ENCODE measurements around the gene B3GAT3.
"Not testable (repeated sequence)": the region's sequence is repeated elsewhere in the genome, so short reads cannot be mapped to it uniquely, and the experiment has no call there.

B3GAT3 gene

DNA sequence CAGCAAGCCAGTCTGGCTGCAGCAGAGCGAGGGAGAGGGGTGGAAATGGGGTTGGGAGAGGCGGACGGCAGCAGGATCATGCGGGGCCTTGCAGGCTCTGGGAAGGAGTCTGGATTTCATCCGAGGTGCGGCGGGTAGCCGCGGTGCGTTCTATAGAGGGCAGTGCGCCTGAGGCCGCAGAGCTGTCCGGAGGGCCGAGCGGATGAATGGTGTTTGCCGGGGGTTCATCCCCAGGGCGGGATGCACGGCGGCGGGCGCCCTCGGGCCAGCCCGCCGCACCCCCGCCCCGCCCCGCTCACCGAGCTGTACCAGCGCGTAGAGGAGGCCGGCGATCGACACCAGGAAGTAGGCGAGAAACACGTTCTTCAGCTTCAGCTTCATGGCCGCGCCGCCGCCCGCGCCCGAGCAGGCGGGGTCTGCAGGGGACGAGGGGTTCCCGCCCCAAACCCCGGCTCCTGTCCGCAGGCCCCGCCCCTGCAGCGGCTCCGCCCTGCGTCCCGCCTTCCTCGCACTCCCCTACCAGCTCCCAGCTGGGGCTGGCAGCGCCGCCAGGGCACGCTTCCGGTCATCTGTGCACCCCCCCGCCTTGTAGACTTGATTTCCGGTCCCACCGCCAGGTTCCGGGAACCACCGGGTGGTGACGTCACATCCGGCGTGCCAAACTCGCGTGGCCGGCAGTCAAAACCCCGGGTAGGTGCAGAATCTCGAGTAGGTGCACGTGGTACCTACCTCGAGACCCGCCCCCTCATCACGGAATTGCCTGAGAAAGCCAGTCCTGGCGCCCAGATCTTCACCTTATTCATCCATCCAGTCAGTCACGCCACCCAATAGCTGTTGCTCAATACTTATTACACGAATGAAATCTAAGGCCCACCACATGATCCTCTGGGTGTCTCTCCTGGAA lies at the start of gene B3GAT3:
TSS of gene B3GAT3 (minus strand) at position 420 of the 904 bp plus-strand sequence. CDS start at position 381, 39 bp downstream.
- DNase-seq: peak; percentile 98

- DNase-seq: no peak
Measured at GRCh38 chr11:62671236-62671607, 49.4 kb upstream of the B3GAT3 start.

DNA sequence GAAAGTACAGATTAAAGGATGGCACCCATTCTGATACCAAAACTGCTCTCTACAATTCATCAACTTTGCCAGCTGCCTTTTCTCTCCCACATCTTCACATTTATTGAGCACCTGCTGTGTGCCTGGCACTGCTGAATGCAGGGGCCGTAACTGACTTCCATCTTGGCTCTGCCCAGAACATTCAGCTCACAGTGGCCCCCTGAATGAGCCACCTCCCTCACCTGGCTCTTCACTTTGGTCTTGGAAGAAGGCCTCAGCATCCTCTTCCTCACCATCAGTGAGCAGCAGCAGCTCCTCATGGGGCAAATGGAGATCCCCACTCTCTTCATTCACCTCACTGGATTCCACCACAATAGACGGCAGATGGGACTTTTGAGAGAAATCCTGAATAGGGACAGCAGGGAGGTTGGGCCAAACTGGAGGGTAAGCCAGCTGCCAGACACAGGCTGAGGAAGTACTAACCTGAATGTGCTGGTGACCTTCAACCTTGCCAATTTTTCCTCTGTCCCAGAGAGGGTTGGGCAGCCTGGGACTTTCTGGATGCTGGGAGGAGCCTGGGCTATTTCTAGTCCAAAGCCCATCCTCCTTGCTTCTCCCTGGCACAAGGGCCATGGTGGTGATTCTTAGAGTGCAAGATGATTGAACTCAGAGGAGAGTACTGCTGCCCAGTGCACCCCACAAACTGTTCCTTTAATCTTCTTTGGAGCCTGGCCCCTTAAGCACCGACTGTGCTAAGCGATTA lies 47.8 kb upstream of the B3GAT3 start:
- DNase-seq: peak; percentile 88

DNA sequence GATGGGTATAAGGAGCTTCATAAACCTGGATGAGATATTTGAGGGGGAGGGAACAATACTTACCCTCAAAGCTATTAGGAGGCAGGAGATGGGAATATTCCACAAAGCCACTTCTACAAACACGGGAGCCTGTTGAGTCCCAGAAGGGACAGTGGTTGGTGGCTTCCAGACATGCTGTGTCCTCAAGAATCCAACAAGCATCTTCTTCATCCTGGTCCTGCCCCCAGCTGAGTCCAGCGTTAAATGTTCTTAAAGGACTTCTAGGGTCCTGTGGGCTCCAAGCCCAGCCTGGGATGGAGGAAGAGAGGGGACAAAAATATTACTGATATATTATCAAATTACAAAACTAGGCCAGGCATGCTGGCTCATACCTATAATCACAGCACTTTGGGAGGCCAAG lies 45.7 kb upstream of the B3GAT3 start:
- DNase-seq: peak; percentile 25

DNA sequence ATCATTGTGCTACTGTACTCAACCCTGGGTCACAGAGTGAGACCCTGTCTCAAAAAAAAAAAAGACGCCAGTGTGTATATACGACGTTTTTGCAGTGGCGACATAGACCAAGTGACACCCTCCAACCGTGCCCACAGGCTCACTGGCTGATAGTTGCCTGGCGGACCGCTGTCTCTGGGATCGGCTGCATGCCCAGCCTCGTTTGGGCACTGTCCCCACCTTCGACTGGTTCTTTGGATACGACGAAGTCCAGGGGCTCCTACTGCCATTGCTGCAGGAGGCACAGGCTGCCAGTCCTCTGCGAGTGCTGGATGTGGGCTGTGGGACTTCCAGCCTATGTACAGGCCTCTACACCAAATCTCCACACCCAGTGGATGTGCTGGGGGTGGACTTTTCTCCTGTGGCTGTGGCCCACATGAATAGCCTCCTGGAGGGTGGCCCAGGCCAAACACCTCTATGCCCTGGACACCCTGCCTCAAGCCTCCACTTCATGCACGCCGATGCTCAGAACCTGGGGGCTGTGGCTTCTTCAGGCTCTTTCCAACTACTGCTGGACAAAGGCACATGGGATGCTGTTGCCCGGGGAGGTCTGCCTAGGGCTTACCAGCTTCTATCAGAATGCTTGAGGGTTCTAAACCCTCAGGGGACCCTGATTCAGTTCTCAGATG lies 44.6 kb upstream of the B3GAT3 start:
- peak; percentile 37 for DNase-seq

DNA sequence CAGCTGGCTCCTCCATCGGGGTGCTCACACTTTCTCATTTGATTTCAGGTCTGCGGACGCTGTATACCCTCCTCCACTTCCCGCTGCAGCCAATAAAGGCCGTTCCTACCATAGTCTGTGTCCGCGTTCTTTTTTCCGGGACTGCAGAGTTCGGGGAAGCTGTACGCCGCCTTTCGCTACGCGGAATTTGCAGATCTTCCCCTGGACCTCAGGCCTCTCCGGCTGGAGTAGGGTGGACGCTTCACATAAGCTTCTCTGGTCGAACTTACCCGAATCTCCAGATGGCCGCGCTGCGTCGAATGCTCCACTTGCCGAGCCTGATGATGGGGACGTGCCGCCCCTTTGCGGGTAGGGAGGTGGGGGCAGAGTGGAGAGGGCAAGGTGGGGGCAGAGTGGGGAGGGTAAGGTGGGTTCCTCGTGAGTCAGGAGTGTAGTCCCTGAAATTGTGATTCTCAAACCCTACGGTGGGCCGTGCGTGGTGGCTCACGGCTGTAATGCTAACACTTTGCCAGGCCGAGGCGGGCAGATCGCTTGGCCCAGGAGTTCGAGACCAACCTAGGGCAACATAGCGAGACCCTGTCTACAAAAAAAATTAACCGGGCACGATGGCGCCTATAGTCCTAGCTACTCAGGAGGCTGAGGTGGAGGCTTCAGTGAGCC lies 43.9 kb upstream of the B3GAT3 start:
- peak; percentile 46 for DNase-seq

- DNase-seq: peak; percentile 94
Measured at GRCh38 chr11:62665075-62665598, 43.4 kb upstream of the B3GAT3 start, which contains the start of the genes C11orf98 and CSKMT. C11orf98 (minus strand) TSS chr11:62665210; CDS start chr11:62665169, 41 bp downstream. CSKMT (plus strand) TSS chr11:62665312; CDS start chr11:62665880, 568 bp downstream.

- peak; percentile 82 for DNase-seq
Measured at GRCh38 chr11:62664405-62665074, 42.8 kb upstream of the B3GAT3 start.

GRCh38 chr11:62656796-62657429 lies 35.1 kb upstream of the B3GAT3 start:
- no peak for DNase-seq

- DNase-seq: no peak
Measured at GRCh38 chr11:62654297-62654696, 32.5 kb upstream of the B3GAT3 start.

- no peak for DNase-seq
Measured at GRCh38 chr11:62652161-62653006, 30.6 kb upstream of the B3GAT3 start.

DNA sequence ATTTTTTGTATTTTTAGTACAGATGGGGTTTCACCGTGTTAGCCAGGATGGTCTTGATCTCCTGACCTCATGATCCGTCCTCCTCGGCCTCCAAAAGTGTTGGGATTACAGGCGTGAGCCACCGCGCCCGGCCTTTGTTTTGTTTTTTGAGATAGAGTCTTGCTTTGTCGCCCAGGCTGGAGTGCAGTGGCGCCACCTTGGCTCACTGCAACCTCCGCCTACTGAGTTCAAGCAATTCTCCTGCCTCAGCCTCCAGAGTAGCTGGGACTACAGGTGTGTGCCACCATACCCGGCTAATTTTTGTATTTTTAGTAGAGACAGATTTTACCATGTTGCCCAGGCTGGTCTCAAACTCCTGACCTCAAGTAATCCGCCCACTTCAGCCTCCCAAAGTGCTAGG lies 28.5 kb upstream of the B3GAT3 start:
- not testable (repeated sequence) for DNase-seq

DNA sequence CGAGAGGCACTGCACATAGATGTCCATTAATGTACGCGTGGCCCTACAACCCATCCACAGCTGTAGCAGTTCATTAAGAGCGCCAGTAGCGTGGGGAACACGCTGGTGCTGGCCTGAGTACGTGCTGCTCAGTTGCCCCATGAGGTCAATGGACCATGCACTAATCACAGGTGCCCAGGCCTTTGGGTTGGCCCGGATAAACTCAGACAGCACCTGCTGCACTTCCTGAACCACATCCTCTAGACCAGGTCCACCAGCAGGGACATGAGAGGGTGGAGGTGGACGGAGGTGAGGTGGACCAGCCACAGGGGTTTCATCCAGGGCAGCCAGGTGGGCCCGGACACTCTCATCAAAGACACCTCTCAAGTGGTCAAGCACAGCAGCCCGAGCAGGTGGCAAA lies 27.7 kb upstream of the B3GAT3 start:
- no peak for DNase-seq

GRCh38 chr11:62648967-62649364 lies 27.2 kb upstream of the B3GAT3 start:
- DNase-seq: no peak

GRCh38 chr11:62648185-62648966 lies 26.6 kb upstream of the B3GAT3 start:
- DNase-seq: no peak

GRCh38 chr11:62647609-62648005 lies 25.8 kb upstream of the B3GAT3 start:
- DNase-seq: no peak

DNA sequence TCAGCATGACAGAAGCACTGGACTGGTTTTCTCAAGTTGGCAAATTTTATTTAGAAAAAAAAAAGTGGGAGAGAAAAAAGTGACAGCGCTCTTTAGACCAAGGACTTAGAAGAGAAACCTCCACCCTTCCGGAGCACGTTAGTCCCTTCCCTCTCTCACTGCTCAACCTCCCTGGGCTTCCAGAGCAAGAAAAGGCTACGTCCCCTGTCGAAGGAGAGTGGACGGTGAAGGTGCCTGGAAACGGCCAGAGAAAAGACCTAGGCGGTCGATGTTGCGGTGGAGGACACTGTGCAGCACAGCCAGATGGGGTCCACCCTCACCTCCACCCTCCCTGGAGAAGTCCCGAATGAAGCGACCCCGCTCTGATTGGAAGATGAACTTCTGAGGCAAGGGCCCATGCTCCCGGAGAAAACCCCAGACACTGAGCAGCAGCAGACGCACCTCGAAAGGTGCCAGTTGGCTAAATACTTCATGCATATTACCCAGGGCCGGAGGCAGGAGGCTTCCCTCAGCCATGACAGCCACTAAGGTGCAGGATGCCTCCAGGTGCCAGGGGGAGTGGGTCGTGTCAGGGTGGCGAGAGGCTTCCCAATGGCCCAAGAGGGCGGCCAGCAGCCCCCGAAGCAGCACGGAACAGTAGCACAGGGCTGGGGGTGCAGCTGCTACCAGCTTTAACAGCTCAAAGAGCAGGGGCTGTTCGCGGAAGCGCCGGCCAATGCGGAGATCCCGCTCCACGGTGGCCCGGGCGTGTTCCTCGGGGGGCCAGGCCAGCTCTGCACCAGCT lies 25.2 kb upstream of the B3GAT3 start:
- peak; percentile 45 for DNase-seq

DNA sequence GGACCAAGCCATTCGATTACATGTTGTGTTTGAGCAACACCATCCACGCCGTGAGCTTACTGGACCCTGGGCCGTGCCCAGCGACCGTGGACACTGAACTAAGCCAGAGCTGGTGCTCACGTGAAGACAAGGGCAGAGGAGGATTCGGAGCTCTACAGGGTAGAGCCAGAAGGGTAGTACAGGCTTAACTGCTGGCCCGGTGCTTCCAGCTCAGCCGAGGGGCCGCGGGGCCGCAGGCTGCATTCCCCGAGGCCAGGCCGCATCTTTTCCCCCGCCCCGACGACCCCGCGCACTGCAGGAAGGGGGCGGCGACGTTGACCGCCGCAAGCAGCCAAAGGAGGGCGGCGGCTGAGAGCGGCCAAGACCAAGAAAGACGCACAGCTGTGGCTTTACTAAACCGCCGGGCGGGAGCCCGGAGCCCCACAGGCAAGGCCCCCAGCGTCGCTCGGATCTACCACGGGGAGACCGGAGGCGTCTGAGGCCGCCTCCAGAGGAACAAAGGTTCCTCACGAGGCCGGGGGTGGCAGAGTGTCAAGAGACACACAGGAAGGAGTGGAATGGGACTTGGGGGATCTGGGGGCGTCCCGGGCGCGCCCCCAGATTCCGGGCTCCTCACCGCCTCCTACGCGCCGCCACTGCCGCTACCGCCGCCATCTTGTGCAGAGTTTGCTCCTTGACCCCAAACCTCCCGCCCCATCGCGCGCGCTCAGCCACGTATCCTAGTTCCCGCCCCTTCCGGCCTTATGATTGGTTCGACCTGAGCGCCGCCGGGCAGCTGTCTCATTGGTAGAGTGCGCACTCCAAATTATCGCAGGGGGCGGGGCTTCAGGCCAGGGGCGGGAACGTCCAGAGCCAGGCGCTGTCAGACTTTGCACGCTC lies 24.4 kb upstream of the B3GAT3 start, which contains the start of gene GANAB:
TSS of gene GANAB (minus strand) at position 668 of the 879 bp plus-strand sequence. CDS start at position 654, 14 bp downstream.
- DNase-seq: peak; percentile 98

Measured in NCI-H82 (cell line).